ENCODE results near the gene ARFIP1. TPM values are rescaled to one million over a fixed set of nuclear protein-coding genes. Genes with fewer than 3 reads are reported as not detected.
"Not testable (repeated sequence)": the region's sequence is repeated elsewhere in the genome, so short reads cannot be mapped to it uniquely, and the experiment has no call there.

The ARFIP1 gene
- total RNA-seq, 1 donor from 2014 or later: 44.4 TPM

- no peak for DNase-seq (ENCODE audit: low spot score)
Measured at GRCh38 chr4:152785639-152786615, 6.2 kb downstream of the ARFIP1 start.

GRCh38 chr4:152786627-152787026, 6.9 kb downstream of the ARFIP1 start:
- DNase-seq (ENCODE audit: low spot score): no peak

DNA sequence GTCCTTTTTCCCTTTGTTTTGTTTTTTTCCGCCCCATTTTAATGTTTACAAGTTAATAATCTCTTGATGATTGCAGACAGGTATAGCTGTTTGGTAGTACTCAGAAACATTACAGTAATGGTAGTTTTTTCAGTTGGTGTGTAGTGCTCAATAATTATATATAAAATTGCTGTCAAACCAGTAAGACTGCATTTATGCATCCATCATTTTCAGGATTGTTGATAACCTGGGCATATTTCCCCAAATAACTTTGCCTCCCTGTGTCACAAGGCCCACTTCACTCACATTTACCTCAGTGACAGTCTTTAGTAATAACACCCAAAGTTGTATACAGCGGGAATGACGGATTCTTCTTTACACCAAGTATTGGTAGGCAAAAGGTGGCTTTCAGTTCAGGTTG, 16.1 kb downstream of the ARFIP1 start:
- DNase-seq (ENCODE audit: low spot score): no peak

DNA sequence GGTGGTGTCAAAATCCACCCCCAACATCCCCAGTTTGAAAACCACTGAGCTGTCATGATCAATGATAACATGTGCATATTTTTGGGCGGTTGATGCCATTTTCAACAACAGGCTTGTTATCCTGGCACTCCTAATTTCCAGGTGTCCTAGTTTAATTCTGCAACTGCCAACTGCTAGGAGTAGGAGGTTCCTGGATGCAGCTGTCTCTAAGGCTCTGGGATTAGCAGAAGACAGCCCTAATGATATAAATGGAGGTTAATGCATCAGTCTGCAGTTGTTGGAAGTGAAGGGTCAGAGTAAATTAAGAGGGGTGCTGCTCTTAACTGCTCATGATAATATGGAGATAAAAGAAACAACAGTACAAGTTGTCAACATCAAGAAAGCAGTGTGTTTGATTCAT, 23.8 kb downstream of the ARFIP1 start:
- DNase-seq (ENCODE audit: low spot score): no peak

GRCh38 chr4:152805071-152805650, 25.4 kb downstream of the ARFIP1 start:
- no peak for DNase-seq (ENCODE audit: low spot score)

- no peak for DNase-seq (ENCODE audit: low spot score)
Measured at GRCh38 chr4:152805818-152806217, 26.1 kb downstream of the ARFIP1 start.

GRCh38 chr4:152806501-152807125, 26.9 kb downstream of the ARFIP1 start:
- DNase-seq (ENCODE audit: low spot score): no peak

- no peak for DNase-seq (ENCODE audit: low spot score)
Measured at GRCh38 chr4:152807294-152807829, 27.6 kb downstream of the ARFIP1 start.

- DNase-seq (ENCODE audit: low spot score): no peak
Measured at GRCh38 chr4:152808670-152809069, 28.9 kb downstream of the ARFIP1 start.

DNA sequence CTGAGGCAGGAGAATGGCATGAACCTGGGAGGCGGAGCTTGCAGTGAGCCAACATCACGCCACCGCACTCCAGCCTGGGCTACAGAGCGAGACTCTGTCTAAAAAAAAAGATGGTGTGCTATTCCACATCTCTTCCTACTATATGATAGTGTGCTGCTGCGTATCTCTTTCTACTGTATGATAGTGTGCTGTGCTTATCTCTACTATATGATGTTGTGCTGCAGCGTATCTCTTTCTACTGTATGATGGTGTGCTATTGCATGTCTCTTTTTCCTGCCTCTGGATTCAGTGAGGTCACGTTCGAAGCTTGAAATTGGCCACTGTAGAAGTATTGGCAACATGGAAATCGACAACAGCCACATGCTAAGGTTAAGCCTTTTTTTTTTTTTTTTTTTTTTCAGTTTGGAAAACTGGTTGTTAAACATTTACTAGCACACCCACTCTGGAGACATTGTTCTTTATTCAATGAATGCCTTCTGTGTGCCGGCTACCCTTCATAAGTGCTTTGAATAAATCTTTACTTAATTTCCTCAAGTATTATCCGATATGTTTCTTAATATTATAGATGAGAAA, 31.0 kb downstream of the ARFIP1 start:
- no peak for DNase-seq (ENCODE audit: low spot score)

GRCh38 chr4:152815078-152815477, 35.3 kb downstream of the ARFIP1 start:
- DNase-seq (ENCODE audit: low spot score): no peak

GRCh38 chr4:152817331-152817730, 37.6 kb downstream of the ARFIP1 start:
- no peak for DNase-seq (ENCODE audit: low spot score)

DNA sequence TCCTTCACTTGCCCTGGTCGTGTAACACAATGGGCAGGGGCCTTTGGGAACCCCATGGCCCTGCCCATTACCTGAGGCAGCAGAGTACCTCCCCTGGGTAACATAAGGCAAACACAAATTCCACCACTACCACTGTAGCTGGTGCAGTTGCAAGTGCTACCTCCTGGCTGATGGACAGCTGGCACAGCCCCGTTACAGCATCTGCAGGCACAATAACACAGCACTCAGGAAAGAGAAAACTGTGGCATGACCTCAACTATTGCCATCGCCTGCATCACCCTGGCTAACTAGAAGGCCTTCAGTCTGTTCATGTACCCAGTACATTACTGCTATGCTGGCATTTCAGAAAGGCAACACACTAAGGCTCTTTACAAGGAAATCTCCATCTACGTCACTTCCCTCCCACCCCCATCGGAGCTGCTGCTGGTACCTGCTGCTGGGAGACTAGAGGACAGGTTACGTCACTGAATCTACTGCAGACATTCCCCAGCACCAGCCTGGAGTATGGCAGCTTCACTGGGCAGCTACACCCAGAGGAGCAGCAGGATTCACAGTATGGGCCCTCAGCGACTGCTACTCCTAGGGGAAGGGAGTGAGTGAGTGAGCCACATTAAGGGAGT, 39.4 kb downstream of the ARFIP1 start:
- DNase-seq (ENCODE audit: low spot score): no peak

- DNase-seq (ENCODE audit: low spot score): no peak
Measured at GRCh38 chr4:152820073-152820472, 40.3 kb downstream of the ARFIP1 start.

GRCh38 chr4:152822323-152822722, 42.6 kb downstream of the ARFIP1 start:
- DNase-seq (ENCODE audit: low spot score): no peak

GRCh38 chr4:152824561-152824960, 44.8 kb downstream of the ARFIP1 start:
- no peak for DNase-seq (ENCODE audit: low spot score)

- DNase-seq (ENCODE audit: low spot score): no peak
Measured at GRCh38 chr4:152825336-152825735, 45.6 kb downstream of the ARFIP1 start.

DNA sequence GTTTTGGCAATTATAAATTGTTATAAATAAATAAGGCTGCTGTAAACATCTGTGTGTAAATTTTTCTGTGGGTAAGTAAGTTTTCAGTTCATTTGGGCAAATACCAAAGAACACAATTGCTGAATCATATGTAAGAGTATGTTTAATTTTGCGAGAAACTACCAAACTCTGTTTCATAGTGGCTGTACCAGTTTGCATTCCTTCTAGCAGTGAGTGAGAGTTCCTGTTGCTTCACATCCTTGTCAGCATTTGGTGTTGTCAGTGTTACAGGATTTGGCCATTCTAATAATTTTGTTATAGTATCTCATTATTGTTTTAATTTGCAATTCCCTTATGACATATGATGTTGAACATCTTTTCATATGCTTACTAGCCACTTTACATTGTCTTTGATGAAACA, 48.4 kb downstream of the ARFIP1 start:
- no peak for DNase-seq (ENCODE audit: low spot score)

- DNase-seq (ENCODE audit: low spot score): no peak
Measured at GRCh38 chr4:152831416-152831815, 51.7 kb downstream of the ARFIP1 start.

- DNase-seq (ENCODE audit: low spot score): no peak
Measured at GRCh38 chr4:152836936-152837335, 57.2 kb downstream of the ARFIP1 start.

GRCh38 chr4:152839729-152840128, 60.0 kb downstream of the ARFIP1 start:
- not testable (repeated sequence) for DNase-seq (ENCODE audit: low spot score)
